ENCODE measurements around the gene NLRP6. TPM values are rescaled to one million over a fixed set of nuclear protein-coding genes. Genes with fewer than 3 reads are reported as not detected.

The NLRP6 gene
- total RNA-seq, 2 experiments from 2014 or later, result 3.7 to 3.8 TPM

- peak overlapping the region; percentile 25 for H3K4me3 Mint-ChIP-seq
- H3K9me3 Mint-ChIP-seq, result no peaks in the 10 kb centered on the region
- H3K4me1 Mint-ChIP-seq, result peaks cover 31% of the 10 kb centered on the region
- H3K27me3 Mint-ChIP-seq, result peaks cover 9% of the 10 kb centered on the region
- peak overlapping the region; percentile 34 for H3K27ac Mint-ChIP-seq
- peaks cover 34% of the 10 kb centered on the region for H3K36me3 Mint-ChIP-seq
- DNase-seq, result peak; percentile 2
Measured at GRCh38 chr11:292211-293121, 14.3 kb downstream of the NLRP6 start.

DNA sequence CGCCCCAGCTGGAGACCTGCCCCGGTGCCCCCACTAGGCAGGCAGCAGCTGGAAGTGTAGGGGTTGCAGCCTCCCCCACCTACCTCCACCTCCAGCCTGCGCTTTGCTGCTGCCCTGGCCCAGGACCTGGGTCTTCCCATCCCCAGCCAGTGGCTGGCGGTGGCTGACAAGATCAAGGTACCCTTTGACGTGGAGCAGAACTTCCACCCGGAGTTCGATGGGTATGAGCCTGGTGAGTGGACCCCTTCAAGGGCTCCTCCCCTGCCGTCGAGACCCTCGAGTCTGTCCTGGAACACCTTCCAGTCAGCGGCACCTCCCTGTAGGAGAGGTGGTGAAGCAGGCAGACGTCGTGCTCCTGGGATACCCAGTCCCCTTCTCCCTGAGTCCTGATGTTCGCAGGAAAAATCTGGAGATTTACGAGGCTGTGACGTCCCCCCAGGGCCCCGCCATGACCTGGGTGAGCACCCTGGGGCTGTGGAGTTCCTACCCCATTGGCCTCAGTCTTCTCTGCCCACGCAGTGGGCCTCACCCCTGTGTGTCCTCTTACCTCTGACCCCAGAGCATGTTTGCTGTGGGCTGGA lies 15.2 kb downstream of the NLRP6 start:
- peaks cover 26% of the 10 kb centered on the region for H3K36me3 Mint-ChIP-seq

DNA sequence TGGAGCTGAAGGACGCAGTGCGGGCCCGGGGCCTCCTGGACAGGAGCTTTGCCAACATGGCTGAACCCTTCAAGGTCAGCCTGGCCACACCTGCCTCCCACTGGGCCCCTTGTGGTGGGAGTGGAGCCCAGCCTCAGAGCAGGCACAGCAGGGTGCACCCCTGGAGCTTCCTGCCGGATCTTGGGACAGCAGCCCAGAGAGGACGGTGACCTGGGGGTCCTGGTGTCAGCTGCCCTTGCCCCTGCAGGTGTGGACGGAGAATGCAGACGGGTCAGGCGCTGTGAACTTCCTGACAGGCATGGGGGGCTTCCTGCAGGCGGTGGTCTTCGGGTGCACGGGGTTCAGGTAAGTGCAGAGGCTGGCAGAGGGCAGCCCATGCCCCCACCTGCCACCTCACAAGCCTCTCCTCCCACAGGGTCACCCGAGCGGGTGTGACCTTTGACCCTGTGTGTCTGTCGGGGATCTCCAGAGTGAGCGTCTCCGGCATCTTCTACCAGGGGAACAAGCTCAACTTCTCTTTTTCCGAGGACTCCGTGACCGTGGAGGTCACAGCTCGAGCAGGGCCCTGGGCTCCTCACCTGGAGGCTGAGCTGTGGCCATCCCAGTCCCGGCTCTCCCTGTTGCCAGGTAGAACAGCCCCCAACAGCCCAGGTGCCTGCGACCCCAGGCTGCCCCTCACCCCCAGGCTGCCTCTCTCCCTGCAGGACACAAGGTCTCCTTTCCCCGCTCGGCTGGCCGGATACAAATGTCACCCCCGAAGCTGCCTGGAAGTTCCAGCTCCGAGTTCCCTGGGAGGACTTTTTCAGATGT lies 15.8 kb downstream of the NLRP6 start:
- Mint-ChIP-seq H3K4me3 (no peak overlapping the region), H3K27me3 (peaks cover 4% of the 10 kb centered on the region), H3K9me3 (no peaks in the 10 kb centered on the region), H3K27ac (peak overlapping the region; percentile 54), H3K4me1 (peaks cover 36% of the 10 kb centered on the region), H3K36me3 (peaks cover 26% of the 10 kb centered on the region)
- DNase-seq, result peak; percentile 2

More for the DNA sequence above, 15.2 kb downstream of the NLRP6 start:
- H3K4me1 Mint-ChIP-seq, result peaks cover 32% of the 10 kb centered on the region
- no peak overlapping the region for H3K27ac Mint-ChIP-seq
- H3K27me3 Mint-ChIP-seq, result peaks cover 4% of the 10 kb centered on the region
- H3K9me3 Mint-ChIP-seq, result no peaks in the 10 kb centered on the region
- H3K4me3 Mint-ChIP-seq, result no peak overlapping the region
- no peak for DNase-seq

DNA sequence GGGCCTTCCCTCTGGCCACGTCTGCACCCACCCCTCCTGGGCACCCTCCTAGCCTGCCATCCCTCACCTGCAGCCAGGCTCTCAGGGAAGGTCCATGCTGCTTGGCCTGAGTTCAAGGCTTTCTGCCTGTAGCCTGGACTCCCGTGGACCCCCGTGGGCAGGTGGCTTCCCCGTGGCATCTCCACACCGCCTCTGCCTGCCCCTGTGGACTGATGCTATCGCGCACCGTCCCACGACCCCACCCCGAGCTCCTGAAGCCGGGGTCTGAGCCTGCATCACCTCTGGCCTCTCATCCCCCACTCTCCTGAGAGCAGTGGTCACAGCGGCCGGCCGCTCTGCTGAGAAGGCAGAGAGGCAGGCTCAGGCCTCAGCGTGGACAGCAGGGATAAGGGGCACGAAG lies 16.6 kb downstream of the NLRP6 start:
- peak; percentile 1 for DNase-seq
- Mint-ChIP-seq H3K27me3 (peaks cover 4% of the 10 kb centered on the region), H3K4me1 (peaks cover 36% of the 10 kb centered on the region), H3K36me3 (peaks cover 21% of the 10 kb centered on the region), H3K4me3 (no peak overlapping the region), H3K27ac (no peak overlapping the region), H3K9me3 (no peaks in the 10 kb centered on the region)

- DNase-seq, result peak; percentile 16
- H3K4me3 Mint-ChIP-seq, result no peak overlapping the region
- H3K27me3 Mint-ChIP-seq, result peaks cover 10% of the 10 kb centered on the region
Measured at GRCh38 chr11:295351-296170, 17.4 kb downstream of the NLRP6 start.

GRCh38 chr11:296171-297050 lies 18.2 kb downstream of the NLRP6 start:
- H3K4me1 Mint-ChIP-seq, result peaks cover 38% of the 10 kb centered on the region

More at GRCh38 chr11:295351-296170, 17.4 kb downstream of the NLRP6 start:
- Mint-ChIP-seq H3K36me3 (peaks cover 14% of the 10 kb centered on the region), H3K4me1 (peaks cover 39% of the 10 kb centered on the region), H3K9me3 (no peaks in the 10 kb centered on the region), H3K27ac (no peak overlapping the region)

DNA sequence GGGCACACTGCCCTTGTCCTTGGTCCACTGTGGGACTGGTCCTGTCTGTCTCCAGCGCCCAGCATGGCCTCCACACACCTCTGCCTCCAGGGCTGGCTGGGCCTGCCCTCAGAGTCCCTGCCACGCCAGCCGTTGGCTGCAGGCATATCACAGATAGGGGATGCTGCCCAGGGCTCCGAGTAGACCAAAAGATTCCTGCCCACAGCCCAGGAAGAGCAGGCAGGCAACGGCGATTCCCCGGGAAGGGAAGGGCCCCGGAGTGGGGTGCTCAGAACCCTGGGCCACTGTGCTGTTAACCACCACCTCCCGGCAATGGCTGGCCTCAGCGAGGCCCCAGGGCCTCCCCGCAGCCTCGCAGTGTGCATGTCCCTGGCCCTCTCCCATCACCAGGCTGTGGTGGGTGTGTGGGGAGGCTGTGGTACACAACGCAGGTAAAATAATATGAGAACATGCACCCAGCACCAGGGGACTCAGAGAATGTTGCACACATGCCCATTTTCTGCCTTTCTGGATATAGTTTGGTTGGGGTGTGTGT lies 18.9 kb downstream of the NLRP6 start:
- Mint-ChIP-seq H3K36me3 (peaks cover 6% of the 10 kb centered on the region), H3K4me1 (peaks cover 36% of the 10 kb centered on the region)

More at GRCh38 chr11:296171-297050, 18.2 kb downstream of the NLRP6 start:
- no peaks in the 10 kb centered on the region for H3K9me3 Mint-ChIP-seq
- peaks cover 14% of the 10 kb centered on the region for H3K27me3 Mint-ChIP-seq
- H3K27ac Mint-ChIP-seq, result peak overlapping the region; percentile 89
- H3K4me3 Mint-ChIP-seq, result no peak overlapping the region
- DNase-seq, result peak; percentile 10
- H3K36me3 Mint-ChIP-seq, result peaks cover 9% of the 10 kb centered on the region

GRCh38 chr11:297586-298405 lies 19.6 kb downstream of the NLRP6 start:
- peak overlapping the region; percentile 89 for H3K27ac Mint-ChIP-seq
- H3K4me1 Mint-ChIP-seq, result peaks cover 40% of the 10 kb centered on the region

More for the DNA sequence above, 18.9 kb downstream of the NLRP6 start:
- Mint-ChIP-seq H3K4me3 (no peak overlapping the region), H3K27ac (peak overlapping the region; percentile 89), H3K27me3 (peaks cover 15% of the 10 kb centered on the region), H3K9me3 (no peaks in the 10 kb centered on the region)
- peak; percentile 59 for DNase-seq

DNA sequence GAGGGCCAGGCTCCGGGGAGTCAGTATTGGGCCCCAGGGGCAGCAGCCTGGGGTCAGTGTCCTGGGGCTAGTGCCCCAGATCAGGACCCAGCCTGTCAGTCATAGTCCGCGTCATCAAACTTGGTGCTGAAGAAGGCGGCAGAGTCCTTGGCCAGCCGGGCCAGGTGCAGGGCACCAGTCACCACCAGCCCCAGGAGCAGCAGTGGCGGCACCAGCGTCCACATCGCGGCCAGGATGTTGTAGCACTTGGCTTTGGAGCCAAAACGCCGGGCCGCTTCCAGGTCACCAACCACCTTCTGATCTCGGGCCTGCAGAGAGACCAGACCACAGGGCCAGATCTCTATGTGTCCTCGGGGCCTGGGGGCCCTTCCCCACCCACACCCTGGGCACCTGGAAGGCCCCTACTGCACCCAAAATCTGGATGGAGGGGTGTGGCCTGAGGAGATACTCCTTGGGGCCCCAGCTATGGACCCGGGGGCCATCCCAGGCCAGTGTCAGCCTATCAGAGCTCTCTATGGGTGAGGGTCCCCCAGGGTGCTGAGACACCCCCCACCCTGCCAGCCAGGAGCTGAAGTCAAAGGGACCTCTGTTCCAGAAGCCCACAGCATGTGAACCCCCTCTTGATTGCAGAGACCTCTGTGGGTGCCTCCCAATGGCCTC lies 20.3 kb downstream of the NLRP6 start:
- DNase-seq, result peak; percentile 32
- no peak overlapping the region for H3K4me3 Mint-ChIP-seq
- H3K4me1 Mint-ChIP-seq, result peaks cover 45% of the 10 kb centered on the region
- H3K27ac Mint-ChIP-seq, result peak overlapping the region; percentile 89
- H3K9me3 Mint-ChIP-seq, result peaks cover 1% of the 10 kb centered on the region
- peaks cover 15% of the 10 kb centered on the region for H3K27me3 Mint-ChIP-seq
- peaks cover 5% of the 10 kb centered on the region for H3K36me3 Mint-ChIP-seq

More at GRCh38 chr11:297586-298405, 19.6 kb downstream of the NLRP6 start:
- peak; percentile 80 for DNase-seq
- H3K9me3 Mint-ChIP-seq, result no peaks in the 10 kb centered on the region
- peaks cover 6% of the 10 kb centered on the region for H3K36me3 Mint-ChIP-seq
- H3K27me3 Mint-ChIP-seq, result peaks cover 15% of the 10 kb centered on the region
- H3K4me3 Mint-ChIP-seq, result peak overlapping the region; percentile 40

DNA sequence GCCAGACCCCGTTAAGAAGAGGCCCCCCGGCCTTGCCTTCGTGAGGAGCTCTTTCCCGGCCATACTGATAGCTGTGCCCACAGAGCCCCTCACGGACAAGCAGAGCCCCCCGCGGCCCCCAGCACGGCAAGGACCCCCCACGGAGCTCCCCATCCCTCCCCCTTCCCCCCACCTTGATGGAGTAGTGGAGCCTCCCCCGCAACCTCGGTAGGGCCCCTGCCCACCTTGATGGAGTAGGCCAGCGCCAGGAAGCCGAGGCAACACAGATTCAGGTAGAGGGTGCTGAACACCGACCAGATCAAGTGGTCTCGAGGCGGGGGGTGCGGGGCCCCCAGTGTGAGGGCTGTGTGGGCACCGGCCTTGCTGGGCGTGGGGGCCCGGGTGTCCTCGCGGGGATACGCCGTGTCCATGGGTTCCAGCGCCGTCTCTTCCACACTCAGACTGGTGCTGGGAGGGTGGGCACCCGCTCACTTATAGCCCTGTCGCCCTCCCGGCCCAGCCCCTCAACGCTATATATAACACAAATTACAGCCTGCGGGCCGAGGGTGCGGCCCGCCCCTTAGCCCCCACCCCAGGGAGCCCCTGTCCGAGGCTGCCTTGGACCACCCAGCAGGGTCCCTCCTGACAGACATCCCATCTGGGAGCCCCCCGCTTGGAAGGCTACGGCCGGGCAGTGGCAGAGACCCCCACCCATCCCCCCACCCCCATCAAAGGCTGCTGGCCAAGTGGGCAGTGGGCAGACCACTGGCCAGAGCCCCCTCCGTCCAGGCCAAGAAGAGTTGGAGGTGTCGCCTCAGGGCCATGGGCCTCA lies 21.1 kb downstream of the NLRP6 start, which contains the start of gene IFITM5:
IFITM5 (minus strand) TSS at position 446 of the 811 bp plus-strand sequence; CDS start at position 410, 36 bp downstream.
- H3K9me3 Mint-ChIP-seq, result peaks cover 1% of the 10 kb centered on the region
- peak within 1 kb of the TSS; percentile 89 for H3K27ac Mint-ChIP-seq
- peaks cover 5% of the 10 kb centered on the region for H3K36me3 Mint-ChIP-seq
- peaks cover 50% of the 10 kb centered on the region for H3K4me1 Mint-ChIP-seq
- H3K4me3 Mint-ChIP-seq, result no peak within 1 kb of the TSS
- H3K27me3 Mint-ChIP-seq, result peaks cover 15% of the 10 kb centered on the region
- peak; percentile 18 for DNase-seq

DNA sequence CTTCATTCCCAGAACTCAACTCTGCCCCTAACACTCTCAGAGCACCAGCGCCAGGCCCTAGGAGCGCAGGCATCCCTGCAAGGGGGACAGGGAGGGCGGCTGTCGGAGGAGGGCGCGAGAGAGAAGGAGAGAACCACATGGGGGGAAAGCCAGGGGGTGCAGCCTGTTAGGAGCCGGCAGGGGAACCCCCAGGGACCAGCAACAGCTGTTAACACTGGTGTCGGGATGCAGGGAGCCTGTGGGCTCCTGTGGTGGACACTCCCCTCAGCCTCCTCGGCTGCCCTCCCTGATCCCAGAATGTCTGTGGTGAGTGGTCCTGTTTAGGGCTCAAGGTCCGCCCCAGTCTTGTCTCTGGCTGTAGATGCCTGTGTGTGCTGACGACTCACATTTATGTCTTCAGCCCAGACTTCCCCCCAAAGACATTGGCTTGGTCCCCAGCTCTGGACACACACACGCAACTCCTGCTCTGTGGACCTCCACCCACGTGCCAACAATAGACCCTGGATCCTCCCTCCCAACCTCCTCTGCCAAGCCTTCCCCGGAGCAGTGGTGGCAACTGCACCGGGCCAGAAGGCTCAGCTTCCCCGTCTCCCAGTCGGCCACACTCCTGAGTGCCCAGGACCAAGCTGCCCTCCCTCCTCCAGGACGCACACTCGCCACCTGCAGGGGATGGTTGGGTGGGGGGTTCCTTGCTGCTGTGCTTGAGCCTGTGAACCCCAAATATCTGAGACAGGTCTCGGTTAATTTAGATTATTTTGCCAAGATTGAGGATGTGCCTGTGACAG lies 21.9 kb downstream of the NLRP6 start:
- no peak overlapping the region for H3K4me3 Mint-ChIP-seq

More for the DNA sequence above, 21.9 kb downstream of the NLRP6 start:
- Mint-ChIP-seq H3K9me3 (peaks cover 1% of the 10 kb centered on the region), H3K36me3 (peaks cover 4% of the 10 kb centered on the region), H3K27ac (peak overlapping the region; percentile 59), H3K4me1 (peaks cover 50% of the 10 kb centered on the region), H3K27me3 (peaks cover 15% of the 10 kb centered on the region)
- DNase-seq, result no peak

Data from activated naive CD8-positive, alpha-beta T cell treated with anti-CD3 and anti-CD28 coated beads for 36 hours (primary cell).